Stimulated activated CD4-positive, alpha-beta T cell treated with anti-CD3 and anti-CD28 coated beads, Interleukin-4, amount 100 ng/mL, for 1 hour (primary cell): Measurements from ENCODE around the gene RNH1.
A peak's percentile ranks its signal among the peaks of the same experiment; 100 is the strongest.
"Not testable (repeated sequence)": the region's sequence is repeated elsewhere in the genome, so short reads cannot be mapped to it uniquely, and the experiment has no call there.

ENCODE experiments used
- DNase-seq: peaks from one replicate; pipeline ENCODE4 v3.0.0-alpha.2; 2020

The RNH1 gene

DNA sequence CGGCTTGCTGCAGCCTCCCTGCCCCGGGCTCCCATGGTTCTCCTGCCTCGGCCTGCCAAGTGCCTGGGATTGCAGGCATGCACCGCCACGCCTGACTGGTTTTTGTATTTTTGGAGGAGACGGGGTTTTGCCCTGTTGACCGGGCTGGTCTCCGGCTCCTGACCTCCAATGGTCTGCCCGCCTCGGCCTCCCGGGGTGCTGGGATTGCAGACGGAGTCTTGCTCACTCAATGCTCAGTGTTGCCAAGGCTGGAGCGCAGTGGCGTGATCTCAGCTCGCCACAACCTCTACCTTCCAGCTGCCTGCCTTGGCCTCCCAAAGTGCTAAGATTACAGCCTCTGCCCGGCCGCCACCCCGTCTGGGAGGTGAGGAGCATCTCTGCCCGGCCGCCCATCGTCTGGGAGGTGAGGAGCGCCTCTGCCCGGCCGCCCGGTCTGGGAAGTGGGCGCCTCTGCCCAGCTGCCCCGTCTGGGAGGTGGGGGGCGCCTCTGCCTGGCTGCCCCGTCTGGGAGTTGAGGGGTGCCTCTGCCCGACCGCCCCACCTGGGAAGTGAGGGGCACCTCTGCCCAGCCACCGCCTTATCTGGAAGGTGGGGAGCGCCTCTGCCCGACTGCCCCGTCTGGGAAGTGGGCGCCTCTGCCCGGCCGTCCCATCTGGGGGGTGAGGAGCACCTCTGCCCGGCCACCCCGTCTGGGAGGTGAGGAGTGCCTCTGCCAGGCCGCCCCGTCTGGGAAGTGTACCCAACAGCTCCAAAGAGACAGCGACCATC, 10.1 kb upstream of the RNH1 start:
- DNase-seq: not testable (repeated sequence)

DNA sequence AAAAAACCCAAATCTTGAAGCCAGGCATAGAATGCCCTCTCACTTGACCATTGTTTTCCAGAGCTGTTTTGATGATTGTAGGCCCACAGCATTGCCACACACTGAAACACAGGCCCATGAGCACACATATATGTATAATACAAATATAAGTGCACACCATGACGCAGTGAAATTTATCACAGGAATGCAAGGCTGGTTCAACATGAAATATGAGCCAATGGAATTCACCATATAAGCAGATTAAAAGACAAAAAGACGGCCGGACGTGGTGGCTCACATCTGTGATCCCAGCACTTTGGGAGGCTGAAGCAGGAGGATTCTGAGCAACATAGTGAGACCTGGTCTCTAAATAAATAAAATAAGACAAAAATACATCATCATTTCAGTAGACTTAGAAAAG, 9.4 kb upstream of the RNH1 start:
- DNase-seq: no peak

DNA sequence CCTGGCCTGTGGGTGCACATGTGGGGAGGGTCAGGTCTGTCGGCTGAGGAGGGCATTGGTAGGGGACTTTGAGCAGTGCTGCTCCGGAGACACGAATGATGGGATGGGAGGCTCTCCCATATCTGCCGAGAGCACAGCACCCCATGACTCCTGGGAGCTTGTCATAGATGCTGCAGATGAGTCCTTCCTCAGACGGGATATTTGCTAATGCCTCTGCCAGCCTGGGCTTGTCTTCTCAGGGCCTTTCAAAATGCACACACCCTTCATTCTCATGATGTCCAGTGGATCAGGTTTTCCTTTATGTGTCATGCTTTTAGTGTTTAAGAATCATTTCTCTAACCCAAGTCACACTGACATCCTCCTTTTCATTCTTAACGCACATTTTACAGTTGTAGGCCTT, 8.1 kb upstream of the RNH1 start:
- no peak for DNase-seq

DNA sequence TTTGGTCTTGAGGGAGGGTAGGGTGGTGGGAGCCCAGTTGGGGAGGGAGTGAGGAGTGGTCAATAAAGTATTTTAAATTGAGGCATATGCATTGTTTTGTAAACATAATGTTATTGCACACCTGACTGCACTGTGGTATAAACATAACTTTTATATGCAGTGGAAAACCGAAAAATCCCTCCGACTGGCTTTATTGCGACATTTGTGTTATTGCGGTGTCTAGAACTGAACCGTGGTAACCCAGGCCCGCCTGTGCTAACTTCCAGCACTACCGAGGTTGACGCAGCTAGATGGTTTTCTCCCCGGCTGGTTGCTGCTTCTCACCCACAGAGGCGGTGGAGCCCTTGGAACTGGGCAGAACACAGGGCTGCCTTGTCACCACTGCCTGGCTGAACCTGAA, 7.6 kb upstream of the RNH1 start:
- no peak for DNase-seq

DNA sequence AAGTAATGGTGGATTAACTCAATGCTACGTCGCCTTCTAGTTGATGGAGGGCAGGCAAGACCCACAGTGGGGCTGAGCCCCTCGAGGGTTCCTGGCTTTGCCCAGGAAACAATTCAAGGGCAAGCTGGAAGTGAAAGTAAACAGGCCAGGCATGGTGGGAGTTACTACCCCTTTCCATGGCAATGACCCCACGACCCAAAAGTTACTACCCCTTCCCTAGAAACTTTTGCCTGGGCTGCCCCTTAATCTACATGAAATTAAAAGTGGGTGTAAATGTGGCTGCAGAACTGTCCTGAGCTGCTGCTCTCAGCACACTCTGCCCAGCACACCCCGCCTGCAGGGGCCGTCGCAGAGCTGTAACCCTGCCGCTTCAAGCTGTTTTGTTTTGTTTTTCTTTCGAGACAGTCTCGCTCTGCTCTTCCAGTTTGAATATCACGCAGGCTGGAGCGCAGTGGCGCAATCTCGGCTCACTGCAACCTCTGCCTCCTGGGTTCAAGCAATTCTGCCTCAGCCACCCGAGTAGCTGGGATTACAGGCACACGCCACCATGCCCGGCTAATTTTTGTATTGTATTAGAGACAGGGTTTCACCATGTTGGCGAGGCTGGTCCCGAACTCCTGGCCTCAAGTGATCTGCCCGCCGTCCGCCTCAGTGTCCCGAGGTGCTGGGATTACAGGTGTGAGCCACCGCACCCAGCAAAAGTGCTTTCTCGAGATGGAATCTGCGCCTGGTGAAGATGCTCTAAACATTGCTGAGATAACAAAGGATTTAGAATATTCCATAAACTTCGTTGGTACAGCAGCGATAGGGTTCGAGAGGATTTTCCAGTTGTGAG, 5.9 kb upstream of the RNH1 start:
- DNase-seq: no peak

DNA sequence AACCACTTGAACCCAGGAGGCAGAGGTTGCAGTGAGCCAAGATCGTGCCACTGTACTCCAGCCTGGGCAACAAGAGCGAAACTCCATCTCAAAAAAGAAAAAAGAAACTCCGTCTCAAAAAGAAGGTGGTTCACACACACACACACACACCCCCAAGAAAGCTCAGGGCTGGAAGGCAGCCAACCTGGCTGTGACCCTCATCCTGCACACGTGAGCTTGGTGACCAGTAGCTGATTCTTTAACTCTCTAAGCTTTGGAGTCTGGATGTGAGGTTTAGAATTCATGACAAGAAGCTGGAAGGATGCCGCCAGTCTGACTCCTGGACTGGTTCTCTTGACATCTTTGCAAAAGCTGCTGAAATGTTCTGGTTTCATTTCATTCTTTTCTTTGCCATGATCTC, 1.9 kb upstream of the RNH1 start:
- no peak for DNase-seq

DNA sequence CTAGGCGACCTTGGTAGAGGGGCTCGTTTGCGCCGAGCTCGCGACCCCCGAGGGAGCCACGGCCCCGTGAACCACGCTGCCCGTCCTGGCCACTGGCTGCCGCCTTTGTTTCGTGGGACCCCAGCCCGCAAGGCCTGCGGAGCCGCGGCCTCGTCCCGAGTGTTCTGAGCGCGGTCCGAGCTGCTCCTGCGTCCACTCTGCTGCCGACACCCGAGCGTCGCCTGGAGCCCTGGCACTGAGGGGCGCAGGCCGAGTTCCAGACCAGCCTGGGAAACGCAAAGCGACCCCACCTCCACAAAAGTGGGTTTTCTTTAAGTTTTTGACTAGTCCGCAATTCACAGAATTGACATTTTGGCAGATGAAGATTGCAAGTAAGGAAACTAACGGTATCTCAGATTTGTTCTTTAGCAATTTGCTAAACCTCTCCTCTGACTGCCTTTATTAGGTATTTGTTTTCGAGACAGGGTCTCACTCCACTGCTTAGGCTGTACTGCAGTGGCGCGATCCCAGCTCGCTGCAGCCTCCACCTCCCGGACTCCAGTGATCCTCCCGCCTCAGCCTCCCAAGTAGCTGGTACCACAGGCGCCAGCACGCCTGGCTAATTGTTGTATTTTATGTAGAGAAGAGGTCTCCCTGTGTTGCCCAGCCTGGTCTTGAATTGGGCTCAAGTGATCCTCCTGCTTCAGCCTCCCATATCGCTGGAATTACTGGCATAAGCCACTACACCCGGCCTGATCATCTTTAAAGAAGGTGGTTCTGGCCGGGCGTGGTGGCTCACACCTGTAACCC, 879 bp upstream of the RNH1 start:
- DNase-seq: no peak

DNA sequence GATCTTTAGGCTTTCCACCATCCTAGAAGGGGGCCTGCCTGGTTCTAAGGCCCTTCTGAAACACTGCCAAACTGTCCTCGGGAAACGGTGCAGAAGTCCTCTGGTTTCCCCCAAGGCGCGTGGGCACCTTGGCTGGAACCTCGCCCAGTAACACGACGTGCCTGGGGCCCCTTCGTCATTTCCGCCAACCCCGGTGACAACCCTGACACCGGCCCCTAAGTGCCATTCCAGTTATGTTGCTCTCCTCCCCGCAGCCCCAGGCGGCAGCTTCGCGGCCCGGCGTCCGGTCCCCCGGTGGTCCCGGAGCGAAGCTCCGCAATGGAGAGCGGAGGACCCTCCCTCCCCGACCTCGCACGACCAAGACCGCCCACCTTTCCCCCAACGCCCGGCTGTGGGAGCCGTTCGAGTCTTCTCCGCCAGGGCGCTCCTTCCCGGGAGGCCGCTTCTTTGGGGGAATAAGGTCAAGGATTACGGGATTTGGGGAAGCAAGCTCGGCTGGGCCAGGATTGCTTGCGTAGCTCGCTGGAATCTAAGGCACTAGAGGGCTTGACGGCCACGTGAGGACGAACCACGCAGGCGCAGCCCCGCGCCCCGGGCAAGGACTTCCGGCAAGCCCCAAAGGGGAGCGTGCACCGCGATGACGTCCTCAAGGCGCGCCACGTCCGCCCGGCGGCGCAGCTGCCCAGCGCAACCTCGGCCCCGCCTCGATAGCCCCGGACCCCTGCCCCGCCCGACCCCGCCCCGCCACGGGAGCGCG, 626 bp downstream of the RNH1 start:
- DNase-seq: peak; percentile 98

DNA sequence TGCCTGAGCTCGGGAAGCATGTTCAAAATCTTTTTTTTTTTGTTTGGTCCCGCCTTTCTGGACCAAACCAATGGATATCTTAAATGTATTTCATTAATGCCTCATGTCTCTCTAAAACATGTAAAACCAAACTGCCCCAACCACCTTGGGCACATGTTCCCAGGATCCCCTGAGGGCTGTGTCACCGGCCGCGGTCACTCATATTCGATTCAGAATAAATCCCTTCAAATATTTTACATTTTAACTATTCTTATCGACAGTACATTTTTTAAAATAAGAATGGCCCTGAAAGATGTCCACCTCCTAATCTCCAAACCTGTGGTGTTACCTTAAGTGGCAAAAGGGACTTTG, 2.1 kb downstream of the RNH1 start:
- DNase-seq: no peak

DNA sequence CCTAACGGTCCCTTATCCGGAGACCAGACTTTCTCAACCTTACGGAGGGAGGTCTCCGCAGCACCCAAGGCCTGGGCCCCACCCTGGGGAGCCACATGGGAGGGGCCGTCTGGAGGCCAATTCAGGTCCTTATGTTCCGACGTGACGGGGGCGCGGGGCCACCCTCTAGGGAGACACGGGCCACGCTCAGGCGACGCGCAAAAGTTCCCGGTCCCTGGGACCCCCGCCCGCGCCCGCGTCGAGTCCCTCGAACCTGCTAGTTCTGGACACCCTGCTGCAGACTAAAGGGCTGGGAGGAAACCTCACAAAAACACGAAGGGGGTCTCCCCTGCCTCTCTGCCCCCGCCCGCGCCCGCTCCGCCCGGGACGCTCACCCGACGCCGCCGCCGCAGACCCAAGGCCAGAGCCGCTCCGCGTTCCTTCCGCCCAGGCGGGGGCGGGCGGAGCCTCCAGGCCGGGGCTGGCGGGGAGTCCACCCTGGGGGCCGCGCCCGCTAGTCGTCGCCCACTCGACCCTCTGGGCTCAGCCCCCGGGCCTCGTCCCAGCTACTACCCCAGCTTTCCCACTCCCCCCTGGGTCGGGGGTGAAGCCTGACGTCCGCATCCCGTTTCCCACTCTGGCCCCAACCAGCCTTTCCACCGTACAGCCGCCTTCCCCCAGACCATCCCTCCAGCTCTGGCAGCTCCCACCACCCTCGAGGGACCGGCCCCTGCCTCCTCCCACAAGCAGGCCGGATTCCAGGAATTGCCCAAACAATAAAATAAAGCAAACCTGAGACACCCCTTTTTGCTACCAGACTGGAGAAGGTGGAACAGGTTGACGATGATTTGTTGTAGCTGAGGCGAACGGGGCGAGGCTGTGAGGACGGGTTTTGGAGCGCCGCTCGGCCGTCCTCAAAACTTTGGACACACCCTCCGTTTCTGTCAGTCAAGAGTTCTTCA, 2.7 kb downstream of the RNH1 start:
- no peak for DNase-seq

DNA sequence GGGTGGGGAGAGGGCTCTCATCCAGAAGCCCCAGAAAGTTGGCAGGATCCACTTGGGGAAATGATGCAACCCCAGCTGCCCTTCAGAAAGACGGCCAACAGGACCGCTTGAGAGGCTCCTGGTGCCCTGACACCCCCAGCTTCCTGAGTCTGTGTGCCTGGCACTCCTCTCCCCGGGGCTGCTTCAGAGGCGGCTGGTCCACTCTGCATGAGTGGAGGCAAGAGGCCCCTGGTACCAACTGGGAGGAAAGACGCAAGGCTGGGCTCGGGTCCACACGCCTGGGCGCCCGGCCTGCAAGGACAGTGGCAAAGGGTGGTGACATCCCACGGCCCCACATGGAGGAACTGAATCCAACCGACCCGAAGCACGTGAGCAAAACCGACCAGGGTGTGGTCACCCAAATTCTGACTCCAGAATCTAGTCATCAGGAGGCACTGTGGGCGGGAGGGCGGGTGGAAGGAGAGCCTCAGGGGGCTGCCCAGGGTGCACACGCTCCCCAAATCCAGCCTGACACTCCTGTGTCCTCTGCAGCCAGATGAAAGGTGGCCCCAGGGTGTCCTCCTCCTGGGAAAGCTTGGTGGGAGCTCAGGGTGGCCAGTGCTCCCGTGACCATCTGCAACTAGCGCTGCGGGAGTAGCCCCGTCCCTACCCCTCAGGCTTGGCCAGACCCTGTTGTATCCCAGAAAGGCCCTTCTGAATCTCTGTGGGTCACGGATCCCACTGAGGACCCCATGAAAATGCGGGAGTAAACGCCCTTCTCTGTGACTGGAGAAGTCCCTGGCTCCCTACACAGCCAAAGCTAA, 3.7 kb downstream of the RNH1 start:
- no peak for DNase-seq

DNA sequence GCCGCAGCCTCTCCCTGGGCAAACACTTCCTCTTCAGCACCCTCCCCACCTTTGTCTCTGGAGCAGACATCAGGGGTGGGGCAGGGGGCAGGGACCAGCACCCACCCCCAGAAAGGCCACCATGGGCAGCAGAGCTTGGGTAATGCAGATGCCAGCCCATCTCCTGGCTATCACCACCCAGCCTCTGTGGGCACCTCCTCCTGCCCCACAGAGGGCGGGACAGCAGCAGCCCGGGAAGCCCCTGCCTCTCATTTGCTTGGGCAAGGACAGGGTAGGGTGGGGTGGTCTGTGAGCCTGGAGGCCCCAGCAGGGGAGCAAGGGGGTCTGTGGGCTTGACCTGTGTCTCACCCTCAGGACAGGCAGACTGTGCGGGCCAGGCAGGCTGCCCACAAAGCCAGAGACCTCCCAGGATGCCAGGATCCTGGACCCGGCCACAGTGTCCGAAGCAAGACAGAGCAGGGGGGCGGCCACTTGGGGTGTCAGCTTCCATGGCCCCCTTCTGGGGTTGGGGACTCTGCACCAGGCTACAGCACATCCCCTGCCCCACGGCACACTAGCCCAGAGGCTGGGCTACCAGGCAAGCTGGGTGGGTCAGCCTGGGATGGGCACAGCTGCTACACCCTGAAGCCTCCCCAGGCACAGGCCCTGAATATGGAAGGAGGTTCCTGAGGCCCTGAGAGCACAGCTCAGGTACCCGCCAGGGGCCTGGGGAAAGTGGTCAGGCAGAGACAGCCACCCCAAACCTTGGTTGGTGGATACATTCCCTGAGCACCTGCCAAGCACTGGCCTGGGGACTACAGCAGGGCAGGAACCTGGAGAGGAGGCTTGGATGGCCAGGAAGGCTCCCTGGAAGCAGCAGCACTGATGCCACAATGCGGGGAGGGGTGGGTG, 4.5 kb downstream of the RNH1 start:
- no peak for DNase-seq

DNA sequence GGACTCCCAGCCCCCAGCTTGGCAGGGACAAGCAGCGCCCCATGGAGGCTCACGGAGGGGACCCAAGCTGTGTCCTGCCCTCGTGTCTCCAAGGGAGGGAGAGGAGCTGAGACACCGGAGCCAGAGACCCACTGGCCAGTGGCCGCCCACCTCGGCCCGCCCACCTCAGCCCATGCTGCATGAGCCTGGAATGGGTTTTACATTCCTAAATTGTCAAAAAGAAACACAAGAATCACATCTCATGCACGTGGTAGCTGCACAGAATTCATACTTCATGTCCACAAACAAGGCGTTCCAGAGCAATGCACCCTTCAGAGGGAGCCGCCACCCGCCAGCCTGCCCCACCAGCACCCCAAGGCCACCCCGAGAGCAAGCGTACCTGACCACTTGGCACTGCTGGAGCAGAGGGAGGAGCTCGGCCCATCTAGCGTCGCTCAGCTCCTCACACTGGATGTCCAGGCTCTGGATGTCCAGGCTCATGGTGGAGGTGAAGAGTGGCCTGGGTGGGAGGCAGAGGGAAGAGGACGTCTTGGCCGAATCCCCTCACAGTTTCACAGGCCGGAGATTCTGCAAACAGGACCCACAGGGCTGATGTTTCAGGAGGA, 5.3 kb downstream of the RNH1 start:
- no peak for DNase-seq

DNA sequence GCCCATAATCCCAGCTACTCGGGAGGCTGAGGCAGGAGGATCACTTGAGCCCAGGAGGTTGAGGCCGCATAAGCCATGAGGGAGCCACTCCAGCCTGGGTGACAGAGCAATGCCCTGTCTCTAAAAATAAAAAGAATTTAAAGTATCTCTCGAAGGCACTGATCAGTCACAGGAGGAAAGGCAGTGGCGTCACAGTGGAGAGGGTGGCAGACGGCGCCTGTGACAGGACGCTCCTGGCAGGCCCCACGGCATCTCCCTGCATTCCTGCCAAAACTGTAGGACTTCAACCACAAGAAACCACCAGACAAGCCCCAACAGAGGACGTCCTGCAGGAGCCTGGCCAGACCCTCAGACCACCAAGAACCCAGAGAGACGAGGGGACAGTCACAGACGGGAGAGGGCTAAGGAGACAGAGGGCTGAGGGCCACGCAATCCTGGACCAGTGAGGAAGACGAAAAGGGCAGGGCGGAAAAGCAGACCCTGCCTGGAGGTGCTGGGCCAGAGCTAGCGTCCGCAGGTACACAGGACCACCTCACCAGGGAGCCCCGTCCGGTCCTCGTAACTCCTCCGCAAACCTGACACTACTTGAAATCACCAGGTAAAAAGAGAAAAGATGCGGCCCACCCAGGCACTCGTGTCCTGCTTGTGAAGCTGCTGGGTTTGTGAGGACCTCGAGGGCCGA, 5.9 kb downstream of the RNH1 start:
- DNase-seq: no peak

DNA sequence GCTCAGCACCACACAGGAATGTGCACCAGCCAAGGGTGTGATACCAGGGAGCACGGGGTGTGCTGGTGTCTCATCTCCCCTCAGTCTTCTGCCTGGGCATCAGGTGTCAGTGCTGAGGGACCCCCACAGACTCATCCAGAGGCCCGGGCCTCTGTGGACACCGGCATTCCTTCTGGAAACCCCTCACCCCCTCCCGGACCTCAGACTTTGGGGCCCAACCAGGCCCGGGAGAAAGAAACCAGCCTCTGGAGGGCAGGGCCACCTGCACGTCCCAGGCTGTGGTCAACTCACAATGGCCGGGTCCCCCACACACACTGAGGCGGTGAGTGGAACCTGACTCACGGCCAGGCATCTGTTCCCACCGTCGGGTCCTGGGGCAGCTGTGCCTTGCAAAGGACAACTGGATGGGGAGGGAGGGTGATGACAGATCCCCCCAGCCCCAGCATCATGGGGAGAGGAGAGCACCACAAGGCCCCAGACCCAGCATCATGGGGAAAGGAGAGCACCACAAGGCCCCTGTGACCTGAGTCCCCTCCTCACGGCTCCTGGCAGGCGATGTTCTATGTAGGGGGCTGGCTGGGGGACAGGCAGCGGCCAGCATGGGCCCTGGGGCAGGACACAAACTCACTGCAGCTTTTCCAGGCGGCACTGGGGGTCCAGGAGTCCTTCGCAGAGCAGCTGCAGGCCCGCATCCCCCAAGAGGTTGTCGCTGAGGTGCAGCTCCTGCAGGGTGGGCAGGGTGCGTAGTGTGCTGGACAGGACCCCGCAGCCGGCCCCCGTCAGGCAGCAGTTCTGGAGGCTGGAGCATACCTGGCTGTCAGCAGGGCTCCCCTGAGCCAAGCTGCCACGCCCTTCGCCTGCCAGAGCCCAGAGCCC, 7.6 kb downstream of the RNH1 start:
- no peak for DNase-seq

DNA sequence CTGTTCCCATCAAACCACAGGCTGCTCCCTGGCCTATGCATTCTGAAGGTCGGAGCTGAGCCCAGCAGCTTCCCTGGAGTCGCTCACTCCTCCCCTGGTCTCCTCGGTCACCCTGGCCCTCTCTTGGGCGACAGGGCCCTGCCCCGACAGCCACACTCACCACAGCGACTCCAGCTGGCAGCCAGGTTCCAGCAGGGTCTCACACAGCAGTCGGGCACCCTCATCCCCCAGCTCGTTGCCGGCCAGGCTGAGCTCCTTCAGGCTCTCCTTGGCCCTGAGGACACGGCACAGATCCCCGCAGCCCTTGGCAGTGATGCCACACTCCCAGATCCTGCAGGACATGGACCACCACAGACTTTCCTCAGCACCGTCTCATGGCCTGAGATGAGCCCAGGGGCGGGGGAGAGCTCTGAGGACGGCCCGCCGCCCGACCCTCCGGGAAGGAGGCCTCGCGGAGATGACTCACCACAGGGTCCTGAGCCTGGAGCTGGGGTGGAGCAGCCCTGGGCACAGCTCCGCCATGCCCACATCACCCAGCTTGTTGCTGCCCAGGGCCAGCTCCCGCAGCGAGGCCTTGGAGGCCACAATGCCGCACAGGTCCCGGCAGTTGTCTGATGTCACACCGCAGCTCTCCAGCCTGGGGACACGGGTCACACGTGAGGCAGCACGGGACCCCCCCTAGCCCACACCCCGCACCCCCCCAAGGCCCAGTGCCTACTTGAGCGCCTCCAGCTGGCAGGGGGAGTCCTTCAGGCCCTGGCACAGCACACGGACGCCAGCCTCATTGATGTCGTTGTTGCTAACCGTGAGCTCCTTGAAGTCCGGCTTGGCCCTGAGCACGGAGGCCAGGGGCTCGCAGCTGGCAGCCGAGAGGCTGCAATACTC, 8.5 kb downstream of the RNH1 start:
- no peak for DNase-seq
